ENCODE data around the gene HAND2. TPM values are rescaled to one million over a fixed set of nuclear protein-coding genes. Genes with fewer than 3 reads are reported as not detected.

HAND2 gene
- total RNA-seq, 1 donor from 2014 or later: not detected

GRCh38 chr4:173506597-173507211, 23.3 kb downstream of the HAND2 start:
- intact Hi-C loops (cut with micrococcal nuclease): loop anchor here (1.0 to 10.0 kb wide), 6 partner anchors 246 to 811 kb away; partner anchors contain the start of genes CEP44 and FBXO8

- intact Hi-C loops (cut with micrococcal nuclease): loop anchor here (1.0 to 10.0 kb wide), 6 partner anchors 246 to 811 kb away; partner anchors contain the start of genes CEP44 and FBXO8
Measured at GRCh38 chr4:173505924-173506518, 24.0 kb downstream of the HAND2 start.

- intact Hi-C loops (cut with micrococcal nuclease): loop anchor here (5.0 to 10.0 kb wide), 3 partner anchors 33 to 781 kb away; partner anchors contain the start of genes CEP44 and FBXO8
Measured at GRCh38 chr4:173504181-173504503, 25.9 kb downstream of the HAND2 start.

DNA sequence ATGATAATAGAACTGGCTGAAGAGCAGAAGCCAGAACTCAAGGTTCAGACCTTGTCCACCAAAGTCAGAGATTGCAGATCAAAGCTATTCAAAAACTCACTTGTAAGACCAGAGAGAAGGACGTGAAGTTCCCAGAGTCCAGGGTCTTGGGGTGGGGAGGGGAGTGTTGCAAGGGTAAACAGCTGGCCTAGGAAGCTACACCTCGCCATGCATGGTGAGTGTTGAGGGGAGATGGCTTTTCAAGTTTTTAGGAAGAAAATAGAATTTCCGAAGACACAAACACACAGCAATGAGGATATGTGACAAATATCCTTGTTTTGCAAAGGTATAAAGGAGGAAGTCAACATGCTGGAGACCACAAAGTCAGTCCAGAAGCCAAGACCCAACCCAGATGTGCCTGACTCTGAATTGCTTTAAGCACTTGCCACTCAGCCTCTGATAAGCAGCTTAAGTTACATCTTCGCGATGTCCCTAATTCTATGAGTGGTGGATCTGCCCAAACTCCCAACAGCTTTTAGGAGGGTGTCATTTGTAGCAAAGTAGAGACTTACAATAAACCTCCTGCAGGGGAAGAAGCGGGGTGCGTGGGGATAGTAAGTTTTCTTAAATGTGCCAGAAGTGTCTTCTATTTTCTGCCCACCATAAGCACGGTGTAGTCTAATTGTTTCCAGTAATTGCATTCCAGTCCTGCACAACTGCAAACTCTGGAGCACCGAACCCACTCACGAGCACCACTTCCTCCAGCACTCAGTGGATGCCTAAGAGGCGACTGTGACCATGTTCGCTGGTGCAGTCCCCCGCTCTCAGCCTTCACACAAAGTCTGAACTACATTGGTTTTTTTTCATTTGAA, 26.5 kb downstream of the HAND2 start:
- intact Hi-C loops (cut with micrococcal nuclease): loop anchor here (5.0 to 10.0 kb wide), 3 partner anchors 34 to 781 kb away; partner anchors contain the start of genes CEP44 and FBXO8

GRCh38 chr4:173502282-173502681, 27.7 kb downstream of the HAND2 start:
- intact Hi-C loops (cut with micrococcal nuclease): loop anchor here (5.0 to 10.0 kb wide), 3 partner anchors 35 to 783 kb away; partner anchors contain the start of genes CEP44 and FBXO8

GRCh38 chr4:173501592-173502150, 28.4 kb downstream of the HAND2 start:
- intact Hi-C loops (cut with micrococcal nuclease): loop anchor here (5.0 to 10.0 kb wide), 3 partner anchors 36 to 783 kb away; partner anchors contain the start of genes CEP44 and FBXO8

GRCh38 chr4:173500841-173501591, 29.0 kb downstream of the HAND2 start:
- intact Hi-C loops (cut with micrococcal nuclease): loop anchor here (5.0 to 10.0 kb wide), 3 partner anchors 36 to 784 kb away; partner anchors contain the start of genes CEP44 and FBXO8

DNA sequence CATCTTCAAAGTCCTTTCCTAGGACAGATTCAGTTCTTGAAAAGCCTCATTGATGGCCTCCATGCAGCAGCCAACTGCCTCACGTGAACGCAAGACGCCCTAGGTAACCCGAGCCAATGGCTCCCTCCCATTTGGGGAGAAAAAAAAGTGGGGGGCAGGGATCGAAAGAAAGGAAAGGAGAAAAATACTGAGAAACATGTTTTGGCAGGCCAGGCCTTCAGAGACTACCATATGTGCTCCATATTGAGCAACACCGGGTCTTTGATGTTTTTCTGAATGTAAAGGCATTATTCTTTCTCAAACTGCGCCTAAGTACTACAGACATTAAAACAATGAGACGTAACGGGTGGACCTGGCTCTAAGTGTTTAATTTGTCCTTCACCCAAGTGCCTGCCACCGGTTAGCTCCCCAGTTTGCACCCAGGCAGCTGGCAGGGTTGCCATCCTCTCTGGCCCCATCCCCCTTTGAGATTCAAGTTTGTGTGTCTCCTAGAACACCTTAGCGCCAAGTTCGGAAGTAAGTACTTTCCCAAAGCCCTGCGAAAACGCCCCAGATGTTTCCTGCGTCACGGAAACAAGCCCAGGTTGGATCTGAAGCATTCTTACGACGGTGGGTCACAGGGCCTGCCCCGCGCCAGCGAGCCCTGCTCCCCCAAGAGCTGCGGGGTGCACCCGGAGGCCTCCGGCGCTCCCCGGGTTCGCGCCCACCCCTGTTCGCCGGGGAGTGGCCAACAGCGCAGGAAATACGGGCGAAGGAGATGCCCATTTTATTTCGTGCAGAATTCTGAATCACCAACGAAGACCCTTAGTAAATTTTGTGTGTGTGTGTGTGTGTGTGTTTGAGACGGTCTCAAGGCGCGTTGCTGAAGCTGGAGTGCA, 30.1 kb downstream of the HAND2 start:
- intact Hi-C loops (cut with micrococcal nuclease): loop anchor here (5.0 to 10.0 kb wide), 3 partner anchors 37 to 785 kb away; partner anchors contain the start of genes CEP44 and FBXO8

DNA sequence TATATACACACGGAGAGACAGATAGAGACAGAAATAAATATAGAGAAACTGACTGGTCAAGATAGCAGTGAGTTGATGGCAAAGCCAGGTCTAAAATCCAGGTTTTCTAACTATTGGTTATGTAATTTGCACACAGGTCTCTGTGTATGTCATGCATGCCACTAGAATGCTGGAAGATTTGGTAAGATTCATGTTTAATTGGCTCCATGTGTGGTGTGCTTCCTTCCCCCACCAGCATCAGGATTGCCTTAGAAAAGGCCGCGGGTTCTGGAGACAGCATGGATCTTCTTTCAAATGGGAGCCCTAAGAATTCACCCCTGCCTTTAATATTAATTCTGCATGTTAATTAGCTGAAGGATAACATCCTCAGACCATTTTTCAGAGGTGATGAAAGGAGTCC, 31.3 kb downstream of the HAND2 start:
- intact Hi-C loops (cut with micrococcal nuclease): no loop called here

GRCh38 chr4:173498023-173498422, 32.0 kb downstream of the HAND2 start:
- intact Hi-C loops (cut with micrococcal nuclease): no loop called here

- intact Hi-C loops (cut with micrococcal nuclease): loop anchor here (1.0 to 5.0 kb wide), 2 partner anchors 74 to 177 kb away; no protein-coding TSS in a partner anchor
Measured at GRCh38 chr4:173494013-173494970, 35.7 kb downstream of the HAND2 start.

GRCh38 chr4:173493041-173493440, 37.0 kb downstream of the HAND2 start:
- intact Hi-C loops (cut with micrococcal nuclease): loop anchor here (5.0 kb wide), 1 partner anchor 176 kb away; no protein-coding TSS in a partner anchor

- intact Hi-C loops (cut with micrococcal nuclease): loop anchor here (5.0 kb wide), 1 partner anchor 175 kb away; no protein-coding TSS in a partner anchor
Measured at GRCh38 chr4:173492315-173492714, 37.7 kb downstream of the HAND2 start.

DNA sequence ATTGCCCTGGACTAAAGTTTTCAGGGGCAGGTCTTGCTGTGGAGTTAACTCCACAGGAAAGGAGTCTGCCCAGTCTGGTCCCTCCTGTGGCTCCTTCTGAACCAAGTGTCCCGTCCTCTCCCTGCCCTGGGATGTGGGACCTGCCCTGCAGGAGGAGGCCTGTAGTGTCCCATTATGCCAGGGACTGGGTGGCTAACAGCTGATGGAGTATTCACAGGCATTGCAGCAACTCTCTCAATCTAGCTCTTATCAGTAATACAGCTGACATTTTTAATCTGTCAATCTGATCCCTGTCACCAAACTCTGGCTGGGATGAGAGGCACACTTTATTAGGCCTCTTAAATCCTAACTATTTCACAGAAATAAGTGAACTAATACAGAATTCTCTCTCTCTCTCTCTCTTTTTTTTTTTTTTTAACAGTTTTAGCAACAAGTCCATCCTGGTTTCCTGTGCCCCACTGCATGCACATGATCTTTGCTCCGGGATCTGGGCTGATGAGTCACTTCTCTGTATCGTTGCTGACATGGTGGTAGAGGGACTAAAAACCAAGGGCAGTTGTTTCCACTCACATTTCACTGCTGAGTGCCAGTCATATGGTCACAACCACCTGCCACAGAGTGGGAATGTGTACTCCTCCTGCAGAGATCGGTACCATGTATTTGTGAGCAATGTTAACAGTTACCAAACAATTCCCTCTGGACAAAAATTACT, 39.1 kb downstream of the HAND2 start:
- intact Hi-C loops (cut with micrococcal nuclease): loop anchor here (5.0 kb wide), 1 partner anchor 174 kb away; no protein-coding TSS in a partner anchor

- intact Hi-C loops (cut with micrococcal nuclease): loop anchor here (5.0 kb wide), 1 partner anchor 173 kb away; no protein-coding TSS in a partner anchor
Measured at GRCh38 chr4:173490256-173490655, 39.8 kb downstream of the HAND2 start.

DNA sequence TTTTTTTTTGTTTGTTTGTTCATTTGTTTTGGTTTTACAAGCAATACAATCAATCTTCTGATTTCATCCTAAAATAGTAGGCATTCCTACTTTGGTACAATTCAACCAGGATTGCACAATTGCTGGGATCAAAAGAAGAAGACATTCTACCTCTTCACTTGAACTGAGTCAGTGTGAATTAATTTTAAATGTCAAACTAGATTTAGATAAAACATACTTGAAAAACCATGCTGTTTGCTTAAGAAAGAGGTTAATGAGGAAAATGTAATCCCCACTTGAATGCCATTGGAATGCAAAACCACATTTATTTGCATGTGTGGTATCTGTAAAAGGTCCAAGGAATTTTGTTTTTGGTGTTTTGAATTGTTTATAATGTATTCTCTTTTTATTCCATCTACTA, 40.5 kb downstream of the HAND2 start:
- intact Hi-C loops (cut with micrococcal nuclease): no loop called here

- intact Hi-C loops (cut with micrococcal nuclease): no loop called here
Measured at GRCh38 chr4:173488656-173489055, 41.4 kb downstream of the HAND2 start.
